ENCODE data around the gene C1orf159.

DNA sequence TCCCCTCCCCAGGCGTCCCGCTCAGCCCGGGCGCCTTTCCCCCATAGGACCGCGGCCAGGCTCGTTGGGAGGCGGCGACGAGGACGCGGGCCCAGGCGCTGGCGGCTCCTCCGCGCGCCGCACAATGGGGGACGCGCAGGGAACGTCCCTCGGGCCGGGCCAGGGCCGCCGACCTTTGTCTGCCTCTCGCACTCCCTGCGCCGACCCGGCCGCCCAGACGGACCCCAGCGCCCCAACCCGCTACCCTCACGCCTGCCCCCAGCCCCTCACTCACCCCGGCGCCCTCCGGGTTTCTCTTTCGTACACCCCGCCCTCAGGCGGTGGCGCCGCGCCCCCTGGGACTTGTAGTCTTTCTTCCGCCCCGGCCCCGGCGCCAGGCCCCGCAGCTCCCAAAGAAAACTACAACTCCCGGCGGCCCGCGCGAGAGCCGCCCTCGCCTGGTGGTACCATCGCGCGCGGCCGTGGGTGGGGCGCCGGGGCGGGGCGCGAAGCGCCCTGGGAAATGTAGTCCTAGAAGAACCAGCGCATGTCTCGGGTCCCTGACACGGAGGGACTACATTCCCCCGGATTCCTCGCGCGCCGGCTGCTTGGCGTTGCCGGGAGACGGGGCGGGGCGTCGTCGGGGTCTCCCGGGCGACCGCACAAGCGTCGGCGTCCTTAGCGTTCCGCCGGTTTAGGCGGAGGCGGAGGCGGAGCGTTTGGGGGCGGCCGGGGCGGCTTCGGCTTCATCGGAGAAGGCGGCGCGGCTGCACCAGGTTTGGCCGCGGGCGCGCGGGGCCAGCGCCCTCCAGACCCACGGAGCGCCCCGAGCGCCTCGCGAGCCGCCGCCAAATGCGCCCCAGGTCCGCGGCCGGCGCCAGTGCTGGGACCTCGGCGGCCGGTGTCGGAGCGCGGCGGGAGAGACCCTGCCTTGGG lies at the start of gene C1orf159:
- no peak for TF ChIP-seq GATA2 (IDR thresholded peaks at IDR 0.05; ENCODE audit: low read depth, low read length)
- TF ChIP-seq GATA3 (IDR thresholded peaks at IDR 0.05; ENCODE audit: low read depth, low read length): no peak

Measured in SH-SY5Y (cell line).